ENCODE data around the gene TMEM52. TPM values are rescaled to one million over a fixed set of nuclear protein-coding genes. Genes with fewer than 3 reads are reported as not detected.

Gene TMEM52
- total and polyA plus RNA-seq, 9 of the 15 experiments (the other 6 are each of a cell fraction or from before 2014, with no cell fraction given) = 0.37 to 22.5 (median 6.8) TPM

DNA sequence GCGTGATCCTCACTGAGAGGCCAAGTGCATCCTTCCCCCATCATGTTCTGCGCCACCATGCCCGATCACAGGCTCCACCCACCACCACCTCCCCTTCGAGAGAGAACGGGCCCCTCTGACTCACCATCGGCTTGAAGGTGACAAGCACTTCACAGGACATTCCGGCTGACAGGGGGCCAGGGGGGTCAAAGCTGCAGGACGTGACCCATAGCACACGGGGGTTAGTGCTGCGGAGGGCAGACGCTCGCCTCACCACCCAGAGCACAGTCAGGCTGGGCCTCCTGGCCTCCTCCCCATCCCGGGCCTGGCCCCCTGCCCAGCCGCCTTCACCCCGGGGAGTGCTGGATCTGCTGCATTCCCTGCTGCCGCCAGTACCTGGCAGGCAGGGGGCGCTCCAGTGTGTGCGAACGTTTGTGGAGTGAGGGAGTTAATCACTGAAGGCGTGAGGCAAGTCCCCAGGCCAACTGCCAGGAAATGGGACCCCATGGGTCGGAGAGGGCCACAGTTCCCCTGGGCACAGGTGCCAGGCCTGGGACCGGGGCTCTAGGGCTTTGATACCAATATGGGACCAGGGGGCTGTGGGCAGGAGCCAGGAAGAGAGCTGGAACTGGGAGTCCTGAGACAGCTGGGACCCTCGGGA is 40.9 kb upstream of the TMEM52 start (continued):
- 0 out of 2 replicates have a peak, but pooled peaks have one; percentile 39 for TF ChIP-seq TCF7 (IDR thresholded peaks at IDR 0.05; ENCODE audit: borderline replicate concordance)
- TF ChIP-seq, protein P1, sequence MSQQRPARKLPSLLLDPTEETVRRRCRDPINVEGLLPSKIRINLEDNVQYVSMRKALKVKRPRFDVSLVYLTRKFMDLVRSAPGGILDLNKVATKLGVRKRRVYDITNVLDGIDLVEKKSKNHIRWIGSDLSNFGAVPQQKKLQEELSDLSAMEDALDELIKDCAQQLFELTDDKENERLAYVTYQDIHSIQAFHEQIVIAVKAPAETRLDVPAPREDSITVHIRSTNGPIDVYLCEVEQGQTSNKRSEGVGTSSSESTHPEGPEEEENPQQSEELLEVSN (IDR thresholded peaks at IDR 0.05; ENCODE audit: borderline replicate concordance in 1 of 2, extremely low read depth in 1 of 2, insufficient read depth in 1 of 2, insufficient read length in 1 of 2, low read depth in 1 of 2, low read length in 1 of 2, poor library complexity in 1 of 2, severe bottlenecking in 1 of 2) = peak in 1 of 2 experiments; percentile 32
- TF ChIP-seq ATF1 (CRISPR knock-in tag; IDR thresholded peaks at IDR 0.05) = no peak
- 0 out of 2 replicates have a peak, but pooled peaks have one; percentile 29 for TF ChIP-seq ATF1 (tag; IDR thresholded peaks at IDR 0.05)
- TF ChIP-seq, protein P2, sequence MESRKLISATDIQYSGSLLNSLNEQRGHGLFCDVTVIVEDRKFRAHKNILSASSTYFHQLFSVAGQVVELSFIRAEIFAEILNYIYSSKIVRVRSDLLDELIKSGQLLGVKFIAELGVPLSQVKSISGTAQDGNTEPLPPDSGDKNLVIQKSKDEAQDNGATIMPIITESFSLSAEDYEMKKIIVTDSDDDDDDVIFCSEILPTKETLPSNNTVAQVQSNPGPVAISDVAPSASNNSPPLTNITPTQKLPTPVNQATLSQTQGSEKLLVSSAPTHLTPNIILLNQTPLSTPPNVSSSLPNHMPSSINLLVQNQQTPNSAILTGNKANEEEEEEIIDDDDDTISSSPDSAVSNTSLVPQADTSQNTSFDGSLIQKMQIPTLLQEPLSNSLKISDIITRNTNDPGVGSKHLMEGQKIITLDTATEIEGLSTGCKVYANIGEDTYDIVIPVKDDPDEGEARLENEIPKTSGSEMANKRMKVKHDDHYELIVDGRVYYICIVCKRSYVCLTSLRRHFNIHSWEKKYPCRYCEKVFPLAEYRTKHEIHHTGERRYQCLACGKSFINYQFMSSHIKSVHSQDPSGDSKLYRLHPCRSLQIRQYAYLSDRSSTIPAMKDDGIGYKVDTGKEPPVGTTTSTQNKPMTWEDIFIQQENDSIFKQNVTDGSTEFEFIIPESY (CRISPR knock-in tag; IDR thresholded peaks at IDR 0.05) = no peak
- peak; percentile 35; the same call in 1 of the 2 replicates for TF ChIP-seq KLF1 (tag; IDR thresholded peaks at IDR 0.05)
- TF ChIP-seq ZNF324 (CRISPR knock-in tag; IDR thresholded peaks at IDR 0.05) = no peak
- TF ChIP-seq ZNF253 (CRISPR knock-in tag; conservative IDR thresholded peaks at IDR 0.05) = no peak
- 0 out of 2 replicates have a peak, but pooled peaks have one; percentile 42 for TF ChIP-seq MYNN (IDR thresholded peaks at IDR 0.05)
- no peak for TF ChIP-seq MYNN (CRISPR knock-in tag; IDR thresholded peaks at IDR 0.05)
- peak; percentile 64 for TF ChIP-seq ESRRA (IDR thresholded peaks at IDR 0.05; ENCODE audit: borderline replicate concordance, low read depth)
- no peak for TF ChIP-seq SREBF1 (IDR thresholded peaks at IDR 0.05; ENCODE audit: borderline replicate concordance, low read depth, low read length)
- TF ChIP-seq CC2D1A (IDR thresholded peaks at IDR 0.05) = peak; percentile 68
- peak; percentile 55 for TF ChIP-seq CTBP1 (IDR thresholded peaks at IDR 0.05; ENCODE audit: borderline replicate concordance)
- TF ChIP-seq ZNF212 (CRISPR knock-in tag; IDR thresholded peaks at IDR 0.05) = no peak
- no peak for TF ChIP-seq SRSF9 (IDR thresholded peaks at IDR 0.05; ENCODE audit: borderline replicate concordance, low read depth, low read length)
- TF ChIP-seq, protein P3, sequence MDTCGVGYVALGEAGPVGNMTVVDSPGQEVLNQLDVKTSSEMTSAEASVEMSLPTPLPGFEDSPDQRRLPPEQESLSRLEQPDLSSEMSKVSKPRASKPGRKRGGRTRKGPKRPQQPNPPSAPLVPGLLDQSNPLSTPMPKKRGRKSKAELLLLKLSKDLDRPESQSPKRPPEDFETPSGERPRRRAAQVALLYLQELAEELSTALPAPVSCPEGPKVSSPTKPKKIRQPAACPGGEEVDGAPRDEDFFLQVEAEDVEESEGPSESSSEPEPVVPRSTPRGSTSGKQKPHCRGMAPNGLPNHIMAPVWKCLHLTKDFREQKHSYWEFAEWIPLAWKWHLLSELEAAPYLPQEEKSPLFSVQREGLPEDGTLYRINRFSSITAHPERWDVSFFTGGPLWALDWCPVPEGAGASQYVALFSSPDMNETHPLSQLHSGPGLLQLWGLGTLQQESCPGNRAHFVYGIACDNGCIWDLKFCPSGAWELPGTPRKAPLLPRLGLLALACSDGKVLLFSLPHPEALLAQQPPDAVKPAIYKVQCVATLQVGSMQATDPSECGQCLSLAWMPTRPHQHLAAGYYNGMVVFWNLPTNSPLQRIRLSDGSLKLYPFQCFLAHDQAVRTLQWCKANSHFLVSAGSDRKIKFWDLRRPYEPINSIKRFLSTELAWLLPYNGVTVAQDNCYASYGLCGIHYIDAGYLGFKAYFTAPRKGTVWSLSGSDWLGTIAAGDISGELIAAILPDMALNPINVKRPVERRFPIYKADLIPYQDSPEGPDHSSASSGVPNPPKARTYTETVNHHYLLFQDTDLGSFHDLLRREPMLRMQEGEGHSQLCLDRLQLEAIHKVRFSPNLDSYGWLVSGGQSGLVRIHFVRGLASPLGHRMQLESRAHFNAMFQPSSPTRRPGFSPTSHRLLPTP (IDR thresholded peaks at IDR 0.05; ENCODE audit: borderline replicate concordance, extremely low read depth, insufficient read length) = no peak
- TF ChIP-seq MCM5 (IDR thresholded peaks at IDR 0.05; ENCODE audit: low read depth) = no peak
- peak; percentile 30; the same call in 1 of the 2 replicates for TF ChIP-seq BCOR (IDR thresholded peaks at IDR 0.05)
- TF ChIP-seq HMG20A (CRISPR knock-in tag; conservative IDR thresholded peaks at IDR 0.05) = no peak
- peak; percentile 32; the same call in 1 of the 2 replicates for TF ChIP-seq CREB1 (IDR thresholded peaks at IDR 0.05)
- TF ChIP-seq CREB1 (CRISPR knock-in tag; IDR thresholded peaks at IDR 0.05) = no peak

All from K562 (cell line).